Cerebellar cortex (tissue), 1 donor: Measurements from ENCODE around the gene ECE2.

Experiments
- DNase-seq: peaks from one replicate; pipeline ENCODE4 v3.0.0-alpha.2; 2015; ENCODE audit warnings: low spot score

The ECE2 gene

DNA sequence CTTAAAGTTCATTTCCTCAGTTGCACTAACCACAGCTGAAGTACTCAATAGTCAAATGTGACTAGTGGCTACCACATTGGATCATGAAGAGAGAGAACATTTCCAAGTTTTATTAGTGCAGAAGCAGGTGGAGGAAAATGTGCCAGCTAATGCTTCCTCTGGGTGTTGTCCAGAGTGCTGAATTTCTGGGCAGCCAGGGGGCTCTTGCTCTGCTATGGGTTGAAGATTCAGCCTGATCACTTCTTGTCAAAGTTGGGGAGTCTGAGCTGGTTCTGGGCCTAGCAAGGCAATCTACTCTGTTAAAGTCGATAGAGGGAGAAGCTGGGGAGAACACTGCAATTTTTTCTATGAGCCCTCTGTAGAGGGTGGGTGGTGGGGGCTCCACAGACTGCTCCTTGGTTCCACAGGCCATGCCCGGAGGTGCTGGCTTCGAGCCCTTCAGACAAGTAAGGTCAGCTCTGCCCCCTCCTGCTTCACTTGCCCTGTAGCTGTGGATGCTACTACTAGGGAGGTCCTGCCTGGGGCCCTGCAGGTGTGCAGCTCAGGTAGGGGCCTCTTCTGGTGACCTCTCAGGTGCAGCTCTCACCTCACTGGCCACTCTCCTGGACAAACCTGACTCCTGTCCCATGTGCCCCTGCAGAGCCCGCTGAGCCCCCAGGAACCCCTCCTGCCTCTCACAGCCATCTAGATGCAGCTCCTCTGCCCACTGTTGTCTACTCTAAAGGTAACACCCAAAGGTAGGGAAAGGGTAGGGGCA, 35.3 kb upstream of the ECE2 start:
- no peak for DNase-seq

DNA sequence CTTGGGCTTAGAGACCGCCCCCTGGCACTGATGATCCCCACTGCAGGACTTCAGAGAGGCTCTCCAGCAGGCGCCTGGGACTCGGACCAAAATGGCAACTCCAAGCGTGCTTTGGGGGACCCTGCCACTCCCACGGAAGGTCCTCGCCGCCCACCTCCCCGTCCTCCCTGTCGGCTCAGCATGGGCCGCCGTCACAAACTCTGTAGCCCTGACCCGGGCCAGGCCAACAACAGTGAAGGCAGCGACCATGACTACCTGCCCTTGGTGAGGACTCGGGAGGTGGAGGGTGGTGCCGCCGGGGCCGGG, 34.7 kb upstream of the ECE2 start:
- DNase-seq: no peak

DNA sequence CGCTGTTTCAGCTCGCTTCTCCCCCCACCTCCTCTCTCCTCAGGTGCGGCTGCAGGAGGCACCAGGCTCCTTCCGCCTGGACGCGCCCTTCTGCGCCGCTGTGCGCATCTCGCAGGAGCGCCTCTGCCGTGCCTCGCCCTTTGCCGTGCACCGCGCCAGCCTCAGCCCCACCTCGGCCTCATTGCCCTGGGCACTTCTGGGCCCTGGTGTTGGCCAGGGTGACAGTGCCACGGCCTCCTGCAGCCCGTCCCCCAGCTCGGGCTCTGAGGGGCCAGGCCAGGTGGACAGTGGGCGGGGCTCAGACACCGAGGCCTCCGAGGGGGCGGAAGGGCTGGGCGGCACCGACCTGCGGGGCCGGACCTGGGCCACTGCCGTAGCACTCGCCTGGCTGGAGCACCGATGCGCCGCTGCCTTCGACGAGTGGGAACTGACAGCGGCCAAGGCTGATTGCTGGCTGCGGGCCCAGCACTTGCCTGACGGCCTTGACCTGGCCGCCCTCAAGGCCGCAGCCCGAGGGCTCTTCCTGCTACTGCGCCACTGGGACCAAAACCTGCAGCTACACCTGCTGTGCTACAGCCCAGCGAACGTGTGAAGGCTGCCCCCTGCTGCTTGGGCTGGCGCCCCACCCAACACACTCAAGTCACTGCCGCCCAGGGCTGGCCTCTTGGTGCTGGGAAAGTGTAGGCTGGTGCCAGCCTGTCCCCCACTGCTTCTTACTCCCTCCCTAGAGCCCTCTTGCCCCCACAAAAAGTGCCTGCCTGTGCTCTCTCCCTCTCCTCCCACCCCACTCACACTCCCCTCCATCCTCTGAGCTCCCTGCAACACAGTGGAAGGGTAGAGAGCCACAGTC, 34.1 kb upstream of the ECE2 start:
- no peak for DNase-seq

DNA sequence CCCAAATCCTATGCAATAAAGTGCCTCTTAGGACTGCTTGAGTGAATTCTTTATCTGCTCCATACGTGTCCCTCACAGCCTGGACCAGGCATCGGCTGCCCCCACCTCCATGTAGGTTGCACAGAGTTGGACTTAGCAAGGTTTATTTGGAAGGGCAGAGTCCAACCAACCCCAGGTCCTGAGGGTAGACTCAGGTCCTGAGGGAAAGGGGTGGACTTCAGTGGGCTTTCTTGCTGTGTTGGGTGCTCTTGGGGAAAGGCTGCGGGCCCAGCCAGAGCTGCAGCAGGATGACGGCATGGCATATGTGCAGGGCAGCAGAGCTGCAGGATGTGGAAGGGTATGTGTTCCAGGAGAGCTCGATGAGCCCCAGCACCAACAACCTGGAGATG, 33.5 kb upstream of the ECE2 start:
- DNase-seq: no peak

DNA sequence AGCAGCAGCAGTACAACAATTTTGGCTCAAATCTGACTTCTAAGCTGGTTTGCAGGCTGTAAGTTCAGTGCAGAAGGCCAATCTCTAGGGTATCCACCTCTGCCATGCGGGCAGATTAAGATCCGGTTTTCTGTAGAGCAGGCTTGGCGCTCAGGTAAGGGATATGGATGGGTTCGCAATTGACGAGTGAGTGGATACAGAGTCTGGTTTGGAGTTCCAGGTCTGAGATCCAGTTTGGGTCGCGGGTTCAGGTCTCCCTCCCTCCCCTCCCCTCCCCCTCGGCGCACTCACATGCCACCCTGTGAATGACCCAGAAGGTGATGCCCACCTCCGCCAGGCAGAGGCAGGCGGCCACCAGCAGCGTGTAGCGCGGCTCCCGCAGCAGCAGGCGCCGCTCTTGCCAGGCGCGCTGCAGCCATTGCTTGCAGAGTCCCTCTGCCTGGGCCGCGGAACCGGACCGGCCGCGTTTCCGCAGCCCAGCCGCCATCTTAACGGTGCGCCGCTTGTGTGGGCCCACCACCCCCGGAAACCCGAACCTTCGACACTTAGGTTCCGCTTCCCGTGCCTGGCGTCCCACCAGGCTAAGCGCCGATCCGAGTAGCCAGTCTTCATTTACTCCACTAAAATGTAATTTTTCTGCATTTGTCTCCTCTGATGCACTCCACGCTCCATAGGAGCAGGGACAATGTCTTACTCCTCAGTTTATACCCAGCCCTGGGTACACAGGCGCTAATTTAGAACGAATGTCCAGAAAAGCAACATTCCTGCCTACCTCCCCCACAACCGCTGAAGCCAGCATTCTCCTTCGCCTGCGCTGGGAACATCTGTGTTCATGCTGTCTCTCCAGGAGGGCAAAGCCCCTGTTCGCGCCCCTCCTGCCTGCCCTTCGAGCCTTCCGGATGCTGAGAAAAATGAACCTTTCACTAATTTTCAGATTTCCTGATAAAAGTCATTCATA, 27.1 kb upstream of the ECE2 start, which contains the start of gene ALG3:
Gene ALG3, minus strand, starts transcription at position 509 of the 958 bp plus-strand sequence. Its CDS starts 22 bp downstream, at position 487.
- peak; percentile 83 for DNase-seq

DNA sequence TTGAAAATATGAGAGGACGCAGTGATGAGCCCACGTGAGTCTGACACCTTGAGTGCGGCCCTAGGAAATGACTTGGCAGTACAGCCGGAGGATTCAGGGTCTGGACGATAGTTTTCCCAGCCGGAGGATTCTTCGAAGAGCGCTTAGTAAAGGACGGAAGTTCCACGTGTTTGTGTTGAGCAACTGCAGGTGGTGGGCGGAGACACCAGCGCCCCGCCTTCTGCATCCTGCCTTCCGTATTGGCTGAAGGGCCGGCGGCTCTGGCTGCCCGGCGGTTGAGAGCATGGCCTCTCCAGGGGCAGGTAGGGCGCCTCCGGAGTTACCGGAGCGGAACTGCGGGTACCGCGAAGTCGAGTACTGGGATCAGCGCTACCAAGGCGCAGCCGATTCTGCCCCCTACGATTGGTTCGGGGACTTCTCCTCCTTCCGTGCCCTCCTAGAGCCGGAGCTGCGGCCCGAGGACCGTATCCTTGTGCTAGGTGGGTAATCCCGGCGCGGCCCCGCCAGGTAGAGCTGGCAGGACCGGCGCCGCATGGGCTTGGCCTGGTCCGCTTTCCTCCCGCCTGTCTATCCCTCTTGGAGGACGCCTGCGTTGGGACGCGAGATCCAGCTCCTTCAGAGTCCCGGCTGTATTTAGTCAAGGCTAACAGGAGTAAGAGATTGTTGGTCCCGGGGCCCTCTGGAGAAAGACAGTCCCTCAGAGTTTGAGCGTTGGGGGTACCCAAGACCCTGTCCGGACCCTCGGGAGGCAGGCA, 26.2 kb upstream of the ECE2 start, which contains the start of gene EEF1AKMT4:
Gene EEF1AKMT4, plus strand, starts transcription at position 261 of the 755 bp plus-strand sequence. Its CDS starts 23 bp downstream, at position 284.
- DNase-seq: peak; percentile 98

DNA sequence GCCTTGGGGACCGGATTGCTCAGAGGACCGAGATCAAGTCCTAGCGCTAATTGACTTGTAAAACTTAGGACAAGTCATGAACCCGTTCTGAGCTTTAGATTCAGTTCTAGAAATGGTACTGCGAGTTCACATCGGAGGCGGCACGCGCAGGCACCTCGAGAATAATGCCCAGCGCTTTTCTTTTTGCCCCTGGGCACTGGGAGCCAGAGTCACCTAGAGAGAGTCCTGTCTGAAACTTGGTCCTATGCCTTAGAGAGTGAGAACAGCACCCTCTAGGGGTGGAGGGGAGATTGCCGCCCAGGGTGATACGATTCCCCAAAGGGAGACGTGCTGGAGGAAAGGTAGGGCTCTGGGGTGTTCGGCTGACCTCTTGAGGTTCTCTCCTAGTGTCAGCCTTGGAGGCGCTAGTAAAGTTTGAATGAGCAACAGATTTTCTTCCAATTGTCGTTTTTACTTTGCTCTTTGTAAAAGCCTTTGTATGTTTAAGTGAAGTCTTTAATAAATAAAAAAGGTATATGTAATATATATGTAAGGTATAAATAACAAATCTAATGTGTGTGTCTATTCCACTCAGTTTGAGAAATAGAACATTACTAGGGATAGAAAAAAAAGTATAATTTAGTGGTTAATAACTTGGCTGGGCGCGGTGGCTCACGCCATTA, 25.5 kb upstream of the ECE2 start:
- DNase-seq: peak; percentile 92

DNA sequence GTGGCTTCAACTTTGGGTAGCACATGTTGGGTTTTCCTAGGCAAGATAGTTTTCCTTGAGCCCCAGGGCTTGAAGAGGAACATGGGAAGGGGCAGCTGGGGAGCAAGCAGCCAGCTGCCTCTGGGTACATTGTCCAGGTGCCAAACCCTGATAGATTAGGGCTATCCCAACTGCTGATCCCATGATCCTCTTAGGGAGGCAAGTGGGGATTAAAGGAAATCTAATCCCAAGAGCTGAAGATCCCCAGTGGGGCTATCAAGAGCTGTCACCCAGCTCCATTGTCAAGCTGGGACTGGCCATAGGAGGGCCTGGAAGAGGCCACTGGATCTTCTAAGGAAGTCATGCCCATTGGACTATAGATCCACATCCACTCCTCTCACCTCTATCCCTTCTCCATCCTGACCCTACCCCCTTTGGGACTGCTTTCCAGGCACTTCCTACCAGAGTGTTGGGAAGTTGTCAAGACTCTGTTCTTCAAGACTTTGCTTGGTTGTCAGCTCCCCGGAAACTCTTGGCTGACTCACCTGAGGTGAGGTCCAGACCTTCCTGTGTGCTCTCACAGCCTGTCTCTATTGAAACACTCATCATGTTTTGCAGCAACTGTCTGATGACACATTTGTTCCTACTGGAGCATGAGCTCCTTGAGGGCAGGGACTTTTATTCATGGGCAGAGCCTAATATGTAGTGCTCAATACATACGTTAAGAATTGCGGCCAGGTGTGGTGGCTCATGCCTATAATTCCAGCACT, 20.4 kb upstream of the ECE2 start:
- no peak for DNase-seq

DNA sequence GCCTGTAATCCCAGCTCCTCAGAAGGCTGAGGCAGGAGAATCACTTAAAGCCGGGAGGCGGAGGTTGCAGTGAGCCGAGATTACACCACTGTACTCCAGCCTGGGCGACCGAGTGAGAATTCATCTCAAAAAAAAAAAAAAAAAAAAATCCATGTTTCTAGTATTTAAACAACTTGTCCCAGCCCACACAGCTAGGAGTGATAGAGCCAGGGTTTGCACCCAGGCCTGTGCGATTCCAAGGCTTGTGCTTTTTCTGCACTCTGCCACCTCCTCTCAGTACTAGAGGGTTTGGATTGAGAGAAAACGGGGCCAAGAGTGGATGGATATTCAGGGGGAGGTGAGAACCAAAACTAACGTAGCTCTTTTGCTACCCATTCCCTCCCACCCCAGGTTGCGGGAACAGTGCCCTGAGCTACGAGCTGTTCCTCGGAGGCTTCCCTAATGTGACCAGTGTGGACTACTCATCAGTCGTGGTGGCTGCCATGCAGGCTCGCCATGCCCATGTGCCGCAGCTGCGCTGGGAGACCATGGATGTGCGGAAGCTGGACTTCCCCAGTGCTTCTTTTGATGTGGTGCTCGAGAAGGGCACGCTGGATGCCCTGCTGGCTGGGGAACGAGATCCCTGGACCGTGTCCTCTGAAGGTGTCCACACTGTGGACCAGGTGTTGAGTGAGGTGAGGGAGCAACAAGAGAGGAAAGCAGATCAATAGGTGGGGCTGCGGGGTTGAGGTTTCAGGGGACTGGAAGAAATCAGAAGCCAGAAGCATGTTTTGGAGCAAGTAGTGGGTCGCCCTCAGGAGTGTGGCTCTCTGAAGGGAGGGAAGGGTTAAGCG, 18.5 kb upstream of the ECE2 start:
- no peak for DNase-seq

DNA sequence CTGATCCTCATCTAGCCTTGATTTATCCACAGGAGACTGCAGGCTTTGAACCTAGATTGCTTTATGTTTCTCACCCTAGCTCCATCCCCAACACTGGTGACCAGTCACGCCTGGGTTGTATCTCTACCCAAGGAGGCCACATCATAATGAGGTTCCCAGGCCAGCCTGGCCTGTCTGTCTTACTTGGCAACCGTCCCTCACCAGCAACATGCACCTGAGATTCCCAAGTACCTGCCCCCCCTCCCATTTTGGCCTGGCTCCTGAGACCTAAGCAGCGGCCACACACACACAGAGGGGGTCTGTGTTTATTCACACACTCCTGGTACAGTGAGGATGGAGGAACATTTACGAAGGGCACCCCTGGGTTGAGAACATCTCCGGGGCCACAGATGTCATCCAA, 16.9 kb upstream of the ECE2 start:
- DNase-seq: no peak

DNA sequence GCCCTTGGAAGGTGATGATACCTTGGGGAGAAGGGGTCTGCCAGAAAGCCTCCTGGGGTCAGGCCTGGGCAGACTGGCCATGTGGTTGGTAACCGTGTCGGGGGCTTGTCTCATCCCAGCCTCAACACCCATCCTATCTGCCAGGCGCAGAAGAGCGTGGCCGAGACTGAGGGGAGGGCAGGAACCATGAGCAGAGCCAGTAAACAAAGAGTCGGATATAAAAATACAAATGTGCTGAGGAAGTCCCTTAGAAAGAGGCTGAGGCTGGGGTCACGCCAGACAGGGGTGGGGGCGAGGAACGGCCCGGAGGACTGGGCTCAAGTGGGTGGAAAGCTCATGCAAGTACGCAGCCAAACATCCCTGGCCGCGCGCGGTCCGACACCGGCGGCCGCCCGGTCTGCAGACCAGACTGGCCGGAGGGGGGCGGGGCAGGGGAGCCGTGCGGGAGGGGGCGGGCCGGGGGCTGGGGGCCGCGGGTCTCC, 16.4 kb upstream of the ECE2 start:
- no peak for DNase-seq

DNA sequence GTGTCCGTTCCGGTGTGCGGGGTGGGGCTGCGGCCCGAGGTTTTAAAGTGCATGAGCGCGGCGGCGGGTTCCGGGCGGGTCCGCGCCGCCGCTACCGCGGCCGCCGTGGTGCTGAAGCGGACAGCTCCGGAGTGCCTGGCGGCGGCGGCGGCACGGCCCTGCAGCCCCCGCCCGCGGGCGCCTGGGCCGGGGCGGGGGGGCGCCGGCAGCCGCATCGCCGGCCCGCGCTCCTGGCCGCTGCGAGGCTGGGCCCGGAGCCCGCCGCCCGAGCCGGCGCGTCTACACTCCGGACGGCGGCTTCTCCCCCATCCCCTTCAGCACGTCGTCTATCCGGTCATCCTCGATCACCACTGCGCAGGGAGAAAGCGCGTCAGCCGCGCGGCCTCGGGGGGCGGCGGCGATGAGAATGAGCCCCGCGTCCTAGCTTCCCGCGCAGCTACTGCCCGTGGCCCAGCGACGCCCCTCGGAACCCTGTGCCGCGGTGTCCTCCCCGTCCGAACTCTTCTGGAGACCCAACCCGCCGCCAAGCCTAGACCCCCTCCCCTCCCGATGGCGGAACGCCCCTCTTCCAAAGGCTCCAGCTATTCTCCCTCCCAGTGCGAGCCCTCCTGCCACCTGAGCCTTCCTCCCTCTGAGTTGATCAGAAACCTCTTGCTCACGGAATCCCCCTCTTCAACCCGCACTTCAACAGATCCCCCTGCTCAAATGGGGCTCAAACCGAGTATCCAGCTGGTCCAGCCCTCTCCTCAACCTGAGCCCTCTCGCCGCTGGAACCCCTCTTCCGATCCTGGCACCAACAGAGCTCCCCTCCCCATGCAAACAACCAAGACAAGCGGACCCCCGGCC, 15.7 kb upstream of the ECE2 start:
- DNase-seq: peak; percentile 40

DNA sequence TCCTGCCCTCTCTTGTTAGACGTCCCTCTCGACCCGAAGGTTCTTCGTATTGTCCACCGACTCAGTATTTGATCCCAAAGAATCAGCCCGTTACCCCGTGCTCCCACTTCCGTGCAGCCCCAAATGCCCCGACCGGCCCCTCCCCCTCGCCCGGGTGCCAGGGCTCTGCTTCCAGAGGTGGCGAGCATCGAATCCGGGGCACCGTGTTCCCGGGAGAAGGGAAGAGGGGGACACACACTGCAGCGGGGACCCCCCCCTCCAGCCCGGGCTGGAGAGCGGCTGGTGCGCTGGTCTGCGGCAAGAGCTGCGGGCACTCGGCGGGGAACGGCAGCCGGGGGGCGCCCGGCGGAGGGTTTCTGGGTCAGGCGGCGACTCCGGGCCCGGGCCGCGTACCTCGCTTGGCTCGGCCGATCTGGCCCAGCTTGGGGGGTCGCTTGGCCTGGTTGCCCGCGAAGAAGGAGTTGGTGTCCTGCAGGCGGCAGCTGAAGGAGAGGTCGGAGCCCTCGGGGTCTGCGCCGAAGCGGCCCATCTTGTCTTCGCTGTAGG, 15.0 kb upstream of the ECE2 start:
- DNase-seq: no peak

DNA sequence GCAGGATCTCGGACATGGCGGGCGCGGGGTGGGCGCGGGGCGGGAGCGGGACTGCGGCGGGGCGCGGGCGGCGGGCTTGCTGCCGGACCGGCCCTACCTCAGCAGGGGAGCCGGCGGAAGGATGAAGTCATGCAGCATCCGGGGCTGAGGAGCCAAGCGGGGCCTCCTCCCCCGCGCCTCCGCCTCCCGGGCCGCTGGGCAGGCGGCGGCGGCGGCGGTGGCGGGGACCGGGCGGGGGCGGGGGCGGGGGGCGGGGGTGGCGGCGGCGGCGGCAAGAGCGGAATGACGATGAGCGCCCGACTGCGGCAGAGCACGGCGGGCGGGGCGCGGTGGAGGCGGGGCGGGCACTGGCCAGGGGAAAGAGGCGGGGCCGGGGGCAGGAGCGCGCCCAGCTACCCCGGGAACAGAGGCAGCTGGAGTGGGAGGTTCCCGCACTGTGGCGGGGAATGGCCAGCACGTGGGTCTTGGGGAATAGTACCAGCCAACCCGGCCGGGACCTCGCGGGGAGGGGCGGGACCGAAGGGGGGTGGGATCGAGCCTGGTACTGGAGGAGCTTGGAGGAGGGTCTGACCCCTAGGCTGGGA, 14.5 kb upstream of the ECE2 start, which contains the start of gene CAMK2N2:
Gene CAMK2N2, minus strand, starts transcription at position 284 of the 584 bp plus-strand sequence. Its CDS starts 268 bp downstream, at position 16.
- peak; percentile 76 for DNase-seq

DNA sequence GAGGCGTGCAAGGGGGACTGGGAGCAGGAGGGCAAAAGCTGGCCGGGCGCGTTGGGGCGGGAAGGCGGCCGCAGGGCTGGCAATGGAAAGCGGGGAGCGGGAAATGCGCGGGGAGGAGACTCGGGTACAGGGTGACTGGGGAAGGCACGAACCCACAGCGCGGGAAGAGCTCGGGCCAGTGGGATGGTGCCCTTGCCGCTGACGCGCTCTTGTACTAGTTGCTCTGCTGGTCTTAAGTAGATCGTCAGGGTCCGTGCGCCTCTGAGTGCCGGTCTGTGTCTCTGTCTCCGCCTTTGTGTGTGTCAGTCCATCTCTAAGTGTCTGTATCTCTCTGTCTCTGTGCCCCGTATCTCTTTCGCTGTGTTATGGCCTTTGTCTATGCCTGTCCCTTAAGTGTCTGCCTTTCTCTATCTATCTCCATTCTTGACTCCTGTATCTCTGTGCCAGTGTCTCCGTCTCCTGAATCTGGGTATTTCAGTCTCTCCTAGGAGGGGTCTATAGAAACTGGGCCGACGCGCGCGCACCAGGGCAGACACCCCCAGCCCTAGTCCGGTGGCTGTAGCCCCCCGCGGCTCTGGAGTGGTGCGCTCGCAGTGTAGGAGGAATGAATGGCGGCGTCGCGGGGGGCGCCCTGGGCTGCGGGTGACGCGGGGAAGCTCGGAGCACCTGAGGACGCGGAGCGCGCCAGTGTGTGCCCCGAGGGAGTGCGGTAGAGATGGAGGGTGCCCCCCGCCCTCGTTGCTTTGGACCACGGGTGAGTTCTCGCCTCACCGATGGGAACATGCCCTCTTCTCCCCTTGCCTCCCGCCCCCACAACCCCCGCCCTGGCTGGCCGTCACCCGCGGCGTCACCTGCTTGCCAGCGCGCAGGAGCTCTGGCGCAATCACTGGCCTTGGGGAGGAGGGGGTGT, 13.7 kb upstream of the ECE2 start:
- peak; percentile 67 for DNase-seq

DNA sequence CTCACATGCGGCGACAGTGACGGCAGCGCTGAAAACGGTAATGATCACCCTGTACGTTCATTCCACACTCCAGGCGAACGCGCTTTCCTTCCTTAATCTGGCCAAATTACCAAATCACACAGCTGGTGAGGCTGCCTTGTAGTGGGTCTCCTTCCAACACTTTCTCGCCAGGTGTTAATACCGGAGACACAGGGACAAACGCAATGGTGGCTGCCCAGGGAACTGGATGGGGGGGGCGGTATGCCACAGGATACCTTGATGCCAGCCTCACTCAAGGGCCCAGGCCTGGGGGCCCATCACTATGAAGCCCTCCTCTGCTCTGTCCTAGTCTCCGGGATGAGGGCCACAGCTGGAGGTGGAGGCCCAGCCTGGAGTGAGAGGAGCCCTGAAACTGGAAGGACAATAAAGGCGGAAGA, 13.1 kb upstream of the ECE2 start:
- no peak for DNase-seq
